ENCODE measurements around the gene SLC30A2. TPM values are rescaled to one million over a fixed set of nuclear protein-coding genes. Genes with fewer than 3 reads are reported as not detected.
A peak's percentile ranks its signal among the peaks of the same experiment; 100 is the strongest.

The SLC30A2 gene
- total RNA-seq (under 1 TPM; under 0.01 to 0.05 TPM), polyA plus RNA-seq (under 1 TPM in 1 of 2 donors, not detected in 1; 0.12 TPM)

- Histone ChIP-seq H3K27ac (ENCODE audit: low read depth in 1 of 2, low read length in 2 of 2) (no peak within 1 kb of the TSS), H3K27me3 (ENCODE audit: control insufficient read depth in 4 of 4, insufficient read depth in 4 of 4, low read length in 3 of 4) (peaks cover 0 to 17% (median 8%) of the 10 kb centered on the region in 4 donors), H3K9ac (ENCODE audit: low read depth in 1 of 2, low read length in 2 of 2) (no peak within 1 kb of the TSS), H3K4me1 (ENCODE audit: control insufficient read depth in 4 of 4, insufficient read depth in 4 of 4, low read length in 3 of 4) (peaks cover 7 to 14% (median 9%) of the 10 kb centered on the region in 4 donors), H3K9me3 (ENCODE audit: control insufficient read depth in 4 of 4, low read length in 3 of 4) (no peaks in the 10 kb centered on the region), H3K4me3 (ENCODE audit: low read depth in 1 of 3, low read length in 3 of 3) (peak within 1 kb of the TSS in 1 of 3 donors; percentile 8), H3K36me3 (ENCODE audit: control insufficient read depth in 4 of 4, insufficient read depth in 3 of 4, low read depth in 1 of 4, low read length in 3 of 4) (no peaks in the 10 kb centered on the region)
- WGBS, result 3% methylated on average over 62 of the region's 62 CpGs
- TF ChIP-seq ATF3 (IDR thresholded peaks at IDR 0.05) (no peak), HNF4A (conservative IDR thresholded peaks at IDR 0.05) (no peak), FOXA2 (IDR thresholded peaks at IDR 0.05) (no peak), GABPA (IDR thresholded peaks at IDR 0.05 in 1 of 2, conservative IDR thresholded peaks at IDR 0.05 in 1 of 2) (no peak), SP1 (IDR thresholded peaks at IDR 0.05) (no peak), JUND (IDR thresholded peaks at IDR 0.05) (no peak), HNF4G (IDR thresholded peaks at IDR 0.05) (no peak), NR2F2 (IDR thresholded peaks at IDR 0.05) (no peak), MAX (IDR thresholded peaks at IDR 0.05) (no peak), RXRA (IDR thresholded peaks at IDR 0.05) (no peak), FOXA1 (IDR thresholded peaks at IDR 0.05) (no peak), CTCF (IDR thresholded peaks at IDR 0.05; ENCODE audit: low read depth, low read length, missing input control) (no peak), YY1 (IDR thresholded peaks at IDR 0.05) (no peak)
- DNase-seq (ENCODE audit: low spot score), result no peak
Observed at GRCh38 chr1:26045722-26046245, at the start of gene SLC30A2. SLC30A2 (minus strand) TSS chr1:26046118; CDS start chr1:26045896, 222 bp downstream.

- no peaks in the 10 kb centered on the region for H3K36me3 ChIP-seq (ENCODE audit: control insufficient read depth in 4 of 4, insufficient read depth in 3 of 4, low read depth in 1 of 4, low read length in 3 of 4)
- no peak for TF ChIP-seq FOXA2 (IDR thresholded peaks at IDR 0.05)
- no peak for TF ChIP-seq RXRA (IDR thresholded peaks at IDR 0.05)
- peak in 1 of 2 donors; percentile 13 for TF ChIP-seq RAD21 (IDR thresholded peaks at IDR 0.05)
- TF ChIP-seq HNF4A (conservative IDR thresholded peaks at IDR 0.05), result no peak
- TF ChIP-seq REST (IDR thresholded peaks at IDR 0.05), result no peak
- peak; percentile 43 for TF ChIP-seq SP1 (IDR thresholded peaks at IDR 0.05)
- no peak overlapping the region for H3K27ac ChIP-seq (ENCODE audit: low read depth in 1 of 2, low read length in 2 of 2)
- no peak for DNase-seq (ENCODE audit: low spot score)
- 46% methylated on average over 17 of the region's 17 CpGs for WGBS
- H3K4me1 ChIP-seq (ENCODE audit: control insufficient read depth in 4 of 4, insufficient read depth in 4 of 4, low read length in 3 of 4), result peaks cover 0 to 2% (median under 1%) of the 10 kb centered on the region in 4 donors
- H3K9ac ChIP-seq (ENCODE audit: low read depth in 1 of 2, low read length in 2 of 2), result no peak overlapping the region
- H3K9me3 ChIP-seq (ENCODE audit: control insufficient read depth in 4 of 4, low read length in 3 of 4), result no peaks in the 10 kb centered on the region
- H3K27me3 ChIP-seq (ENCODE audit: control insufficient read depth in 4 of 4, insufficient read depth in 4 of 4, low read length in 3 of 4), result peaks cover 0 to 3% (median 0%) of the 10 kb centered on the region in 4 donors
- H3K4me3 ChIP-seq (ENCODE audit: low read depth in 1 of 3, low read length in 3 of 3), result no peak overlapping the region
Observed at GRCh38 chr1:26094677-26095383, 48.9 kb upstream of the SLC30A2 start.
